Cardiac fibroblast (primary cell): Measurements from ENCODE around the gene ACD.

Source experiments
- DNase-seq, 2 donors: peaks; one replicate each; pipeline versions ENCODE4 v3.0.0 to v3.0.0-alpha.2; 2010; ENCODE audit warnings: low read depth in 2 of 2
- H3K4me3 ChIP-seq, 2 donors: replicated peaks in 1 of 2; 1 replicate in 1 of 2; 2 replicates in 1 of 2; pipeline ENCODE4 v1.5.1; 2011; ENCODE audit warnings: low read depth in 2 of 2, low read length in 2 of 2, mild to moderate bottlenecking in 2 of 2, moderate library complexity in 1 of 2
- TF ChIP-seq, protein P1 (sequence below): IDR thresholded peaks from one replicate; pipeline ENCODE4 v1.5.1; 2011; ENCODE audit warnings: low read depth, mild to moderate bottlenecking, low read length, inconsistent platforms

Gene ACD

GRCh38 chr16:67651847-67652246, 8.2 kb downstream of the ACD start:
- DNase-seq = no peak
- TF ChIP-seq, protein P1, sequence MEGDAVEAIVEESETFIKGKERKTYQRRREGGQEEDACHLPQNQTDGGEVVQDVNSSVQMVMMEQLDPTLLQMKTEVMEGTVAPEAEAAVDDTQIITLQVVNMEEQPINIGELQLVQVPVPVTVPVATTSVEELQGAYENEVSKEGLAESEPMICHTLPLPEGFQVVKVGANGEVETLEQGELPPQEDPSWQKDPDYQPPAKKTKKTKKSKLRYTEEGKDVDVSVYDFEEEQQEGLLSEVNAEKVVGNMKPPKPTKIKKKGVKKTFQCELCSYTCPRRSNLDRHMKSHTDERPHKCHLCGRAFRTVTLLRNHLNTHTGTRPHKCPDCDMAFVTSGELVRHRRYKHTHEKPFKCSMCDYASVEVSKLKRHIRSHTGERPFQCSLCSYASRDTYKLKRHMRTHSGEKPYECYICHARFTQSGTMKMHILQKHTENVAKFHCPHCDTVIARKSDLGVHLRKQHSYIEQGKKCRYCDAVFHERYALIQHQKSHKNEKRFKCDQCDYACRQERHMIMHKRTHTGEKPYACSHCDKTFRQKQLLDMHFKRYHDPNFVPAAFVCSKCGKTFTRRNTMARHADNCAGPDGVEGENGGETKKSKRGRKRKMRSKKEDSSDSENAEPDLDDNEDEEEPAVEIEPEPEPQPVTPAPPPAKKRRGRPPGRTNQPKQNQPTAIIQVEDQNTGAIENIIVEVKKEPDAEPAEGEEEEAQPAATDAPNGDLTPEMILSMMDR = no peak
- no peak overlapping the region for H3K4me3 ChIP-seq

GRCh38 chr16:67651039-67651438, 9.0 kb downstream of the ACD start:
- no peak overlapping the region for H3K4me3 ChIP-seq
- TF ChIP-seq, protein P1 = no peak
- no peak for DNase-seq

GRCh38 chr16:67650023-67650422, 10.0 kb downstream of the ACD start:
- TF ChIP-seq, protein P1 = no peak
- DNase-seq = no peak
- H3K4me3 ChIP-seq = no peak overlapping the region

DNA sequence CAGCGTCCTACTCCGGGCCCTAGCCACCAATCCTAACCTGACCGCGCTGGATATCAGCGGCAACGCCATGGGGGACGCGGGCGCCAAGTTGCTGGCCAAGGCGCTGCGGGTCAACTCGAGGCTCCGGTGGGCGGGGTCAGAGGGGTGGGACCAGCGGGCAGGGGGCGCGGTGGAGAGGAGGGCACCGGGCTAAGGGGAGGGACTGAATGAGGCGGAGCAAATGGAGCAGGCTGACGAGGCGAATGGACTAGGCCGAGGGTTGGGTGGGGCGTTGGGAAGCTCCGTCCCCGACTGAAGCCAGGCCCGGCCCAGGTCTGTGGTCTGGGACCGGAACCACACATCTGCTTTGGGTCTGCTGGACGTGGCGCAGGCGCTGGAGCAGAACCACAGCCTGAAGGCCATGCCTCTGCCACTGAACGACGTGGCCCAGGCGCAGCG, 10.5 kb downstream of the ACD start:
- TF ChIP-seq, protein P1 = no peak
- H3K4me3 ChIP-seq = no peak overlapping the region
- DNase-seq = no peak

DNA sequence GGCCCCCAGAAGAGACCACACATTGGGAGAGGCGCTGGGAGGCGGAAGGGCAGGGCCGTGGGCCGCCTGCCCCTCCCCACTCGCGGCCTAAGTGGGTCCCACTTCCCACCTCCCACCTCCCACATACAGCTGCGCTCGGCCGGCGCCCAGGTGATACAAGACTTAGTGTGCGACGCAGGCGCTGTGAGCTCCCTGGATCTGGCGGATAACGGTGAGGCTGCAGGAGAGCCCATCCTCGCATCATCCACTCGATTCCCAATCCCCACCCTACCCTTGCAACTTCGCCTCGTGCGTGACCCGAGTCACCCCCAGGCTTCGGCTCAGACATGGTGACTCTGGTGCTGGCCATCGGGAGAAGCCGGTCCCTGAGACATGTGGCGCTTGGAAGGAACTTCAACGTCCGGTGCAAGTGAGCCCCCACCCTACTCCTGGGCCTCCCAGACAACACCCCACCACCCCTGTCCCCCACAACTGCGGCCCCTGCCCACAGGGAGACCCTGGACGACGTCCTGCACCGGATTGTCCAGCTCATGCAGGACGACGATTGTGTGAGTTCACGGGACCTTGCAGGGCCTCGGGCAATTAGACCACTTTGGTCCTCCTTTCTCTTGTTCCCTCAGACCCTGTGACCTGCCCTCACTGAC, 11.2 kb downstream of the ACD start:
- TF ChIP-seq, protein P1 = no peak
- no peak overlapping the region for H3K4me3 ChIP-seq
- DNase-seq = no peak

GRCh38 chr16:67648088-67648763, 11.8 kb downstream of the ACD start:
- no peak overlapping the region for H3K4me3 ChIP-seq
- TF ChIP-seq, protein P1 = no peak
- no peak for DNase-seq
